ENCODE measurements around the gene EXOC6B.
A peak's percentile ranks its signal among the peaks of the same experiment; 100 is the strongest.

Gene EXOC6B

GRCh38 chr2:72159211-72159993 is 666.4 kb downstream of the EXOC6B start:
- TF ChIP-seq JUND (IDR thresholded peaks at IDR 0.05; ENCODE audit: low read depth), result no peak
- in situ Hi-C loops (cut with HindIII; ENCODE audit: low pct_unique_long_range_greater_than_20kb, low sequenced_read_pairs), result no loop called here

GRCh38 chr2:72157871-72158771 is 667.7 kb downstream of the EXOC6B start:
- TF ChIP-seq JUND (IDR thresholded peaks at IDR 0.05; ENCODE audit: low read depth), result no peak
- no peak for DNase-seq (ENCODE audit: low read depth in 1 of 2, low spot score in 1 of 2)
- in situ Hi-C loops (cut with HindIII; ENCODE audit: low pct_unique_long_range_greater_than_20kb, low sequenced_read_pairs), result no loop called here

More at GRCh38 chr2:72159211-72159993, 666.4 kb downstream of the EXOC6B start:
- no peak for DNase-seq (ENCODE audit: low read depth in 1 of 2, low spot score in 1 of 2)

- in situ Hi-C loops (cut with HindIII; ENCODE audit: low pct_unique_long_range_greater_than_20kb, low sequenced_read_pairs), result no loop called here
- no peak for TF ChIP-seq JUND (IDR thresholded peaks at IDR 0.05; ENCODE audit: low read depth)
Measured at GRCh38 chr2:72156872-72157271, 669.0 kb downstream of the EXOC6B start.

GRCh38 chr2:72155737-72156136 is 670.1 kb downstream of the EXOC6B start:
- no peak for DNase-seq (ENCODE audit: low read depth in 1 of 2, low spot score in 1 of 2)
- in situ Hi-C loops (cut with HindIII; ENCODE audit: low pct_unique_long_range_greater_than_20kb, low sequenced_read_pairs), result no loop called here
- TF ChIP-seq JUND (IDR thresholded peaks at IDR 0.05; ENCODE audit: low read depth), result no peak

More at GRCh38 chr2:72156872-72157271, 669.0 kb downstream of the EXOC6B start:
- DNase-seq (ENCODE audit: low read depth in 1 of 2, low spot score in 1 of 2), result no peak

GRCh38 chr2:72155151-72155550 is 670.7 kb downstream of the EXOC6B start:
- in situ Hi-C loops (cut with HindIII; ENCODE audit: low pct_unique_long_range_greater_than_20kb, low sequenced_read_pairs), result no loop called here
- no peak for TF ChIP-seq JUND (IDR thresholded peaks at IDR 0.05; ENCODE audit: low read depth)
- no peak for DNase-seq (ENCODE audit: low read depth in 1 of 2, low spot score in 1 of 2)

- no peak for DNase-seq (ENCODE audit: low read depth in 1 of 2, low spot score in 1 of 2)
- no peak for TF ChIP-seq JUND (IDR thresholded peaks at IDR 0.05; ENCODE audit: low read depth)
- in situ Hi-C loops (cut with HindIII; ENCODE audit: low pct_unique_long_range_greater_than_20kb, low sequenced_read_pairs), result no loop called here
Measured at GRCh38 chr2:72154386-72154975, 671.4 kb downstream of the EXOC6B start.

- no peak for DNase-seq (ENCODE audit: low read depth in 1 of 2, low spot score in 1 of 2)
- TF ChIP-seq JUND (IDR thresholded peaks at IDR 0.05; ENCODE audit: low read depth), result no peak
- in situ Hi-C loops (cut with HindIII; ENCODE audit: low pct_unique_long_range_greater_than_20kb, low sequenced_read_pairs), result no loop called here
Measured at GRCh38 chr2:72153924-72154323, 671.9 kb downstream of the EXOC6B start.

- in situ Hi-C loops (cut with HindIII; ENCODE audit: low pct_unique_long_range_greater_than_20kb, low sequenced_read_pairs), result no loop called here
- no peak for TF ChIP-seq JUND (IDR thresholded peaks at IDR 0.05; ENCODE audit: low read depth)
Measured at GRCh38 chr2:72153026-72153791, 672.6 kb downstream of the EXOC6B start.

GRCh38 chr2:72150861-72151356 is 674.9 kb downstream of the EXOC6B start:
- no peak for TF ChIP-seq JUND (IDR thresholded peaks at IDR 0.05; ENCODE audit: low read depth)
- in situ Hi-C loops (cut with HindIII; ENCODE audit: low pct_unique_long_range_greater_than_20kb, low sequenced_read_pairs), result no loop called here
- peak in 1 of 2 experiments; percentile 46 for DNase-seq (ENCODE audit: low read depth in 1 of 2, low spot score in 1 of 2)

More at GRCh38 chr2:72153026-72153791, 672.6 kb downstream of the EXOC6B start:
- DNase-seq (ENCODE audit: low read depth in 1 of 2, low spot score in 1 of 2), result no peak

- in situ Hi-C loops (cut with HindIII; ENCODE audit: low pct_unique_long_range_greater_than_20kb, low sequenced_read_pairs), result no loop called here
- peak; percentile 76 to 82 for DNase-seq (ENCODE audit: low read depth in 1 of 2, low spot score in 1 of 2)
Measured at GRCh38 chr2:72150157-72150860, 675.5 kb downstream of the EXOC6B start.

GRCh38 chr2:72149556-72150156 is 676.2 kb downstream of the EXOC6B start:
- TF ChIP-seq JUND (IDR thresholded peaks at IDR 0.05; ENCODE audit: low read depth), result no peak
- in situ Hi-C loops (cut with HindIII; ENCODE audit: low pct_unique_long_range_greater_than_20kb, low sequenced_read_pairs), result no loop called here
- DNase-seq (ENCODE audit: low read depth in 1 of 2, low spot score in 1 of 2), result peak; percentile 21 to 43

More at GRCh38 chr2:72150157-72150860, 675.5 kb downstream of the EXOC6B start:
- no peak for TF ChIP-seq JUND (IDR thresholded peaks at IDR 0.05; ENCODE audit: low read depth)

All from T47D (cell line).